ENCODE data around the gene FAM43B. TPM values are rescaled to one million over a fixed set of nuclear protein-coding genes. Genes with fewer than 3 reads are reported as not detected.

Gene FAM43B
- total RNA-seq, 2 experiments from 2014 or later = not detected

GRCh38 chr1:20530901-20531300 lies 21.5 kb upstream of the FAM43B start:
- Mint-ChIP-seq H3K36me3 (no peaks in the 10 kb centered on the region), H3K4me1 (no peaks in the 10 kb centered on the region), H3K4me3 (no peak overlapping the region), H3K9me3 (ENCODE audit: low read depth) (no peaks in the 10 kb centered on the region), H3K27ac (no peak overlapping the region), H3K27me3 (peaks cover 64% of the 10 kb centered on the region)
- CTCF ChIA-PET = no interaction called here
- DNase-seq (no peak), ATAC-seq (no peak)

GRCh38 chr1:20533635-20534034 lies 18.7 kb upstream of the FAM43B start:
- Mint-ChIP-seq H3K4me3 (no peak overlapping the region), H3K27me3 (peaks cover 63% of the 10 kb centered on the region), H3K9me3 (ENCODE audit: low read depth) (no peaks in the 10 kb centered on the region), H3K36me3 (no peaks in the 10 kb centered on the region), H3K4me1 (no peaks in the 10 kb centered on the region), H3K27ac (no peak overlapping the region)
- CTCF ChIA-PET = no interaction called here
- ATAC-seq = no peak
- DNase-seq = no peak

- no peaks in the 10 kb centered on the region for H3K9me3 Mint-ChIP-seq (ENCODE audit: low read depth)
- no peaks in the 10 kb centered on the region for H3K36me3 Mint-ChIP-seq
- ATAC-seq = no peak
- CTCF ChIA-PET = interaction anchor here (1.4 kb wide), 1 partner anchor 12 kb away, joined by 3 read pairs; no protein-coding TSS in a partner anchor
- no peaks in the 10 kb centered on the region for H3K4me1 Mint-ChIP-seq
- peaks cover 64% of the 10 kb centered on the region for H3K27me3 Mint-ChIP-seq
- no peak for DNase-seq
- no peak overlapping the region for H3K4me3 Mint-ChIP-seq
- H3K27ac Mint-ChIP-seq = no peak overlapping the region
Observed at GRCh38 chr1:20534659-20535417, 17.5 kb upstream of the FAM43B start.

GRCh38 chr1:20538227-20538626 lies 14.1 kb upstream of the FAM43B start:
- H3K4me3 Mint-ChIP-seq = no peak overlapping the region
- CTCF ChIA-PET = no interaction called here
- DNase-seq (no peak), ATAC-seq (no peak)
- H3K9me3 Mint-ChIP-seq (ENCODE audit: low read depth) = no peaks in the 10 kb centered on the region
- no peaks in the 10 kb centered on the region for H3K4me1 Mint-ChIP-seq
- H3K27me3 Mint-ChIP-seq = peaks cover 62% of the 10 kb centered on the region
- H3K27ac Mint-ChIP-seq = no peak overlapping the region
- no peaks in the 10 kb centered on the region for H3K36me3 Mint-ChIP-seq

- no peaks in the 10 kb centered on the region for H3K36me3 Mint-ChIP-seq
- H3K4me1 Mint-ChIP-seq = no peaks in the 10 kb centered on the region
- H3K27me3 Mint-ChIP-seq = peaks cover 61% of the 10 kb centered on the region
- CTCF ChIA-PET = no interaction called here
- ATAC-seq = no peak
- no peak overlapping the region for H3K4me3 Mint-ChIP-seq
- no peak for DNase-seq
- H3K27ac Mint-ChIP-seq = no peak overlapping the region
- no peaks in the 10 kb centered on the region for H3K9me3 Mint-ChIP-seq (ENCODE audit: low read depth)
Observed at GRCh38 chr1:20538760-20539551, 13.4 kb upstream of the FAM43B start.

GRCh38 chr1:20540281-20540680 lies 12.1 kb upstream of the FAM43B start:
- H3K27ac Mint-ChIP-seq = no peak overlapping the region
- H3K36me3 Mint-ChIP-seq = no peaks in the 10 kb centered on the region
- CTCF ChIA-PET = interaction anchor here (0.6 kb wide), 1 partner anchor 488 kb away, joined by 3 read pairs; no protein-coding TSS in a partner anchor

GRCh38 chr1:20546637-20547036 lies 5.7 kb upstream of the FAM43B start:
- no peaks in the 10 kb centered on the region for H3K9me3 Mint-ChIP-seq (ENCODE audit: low read depth)
- H3K4me3 Mint-ChIP-seq = no peak overlapping the region
- DNase-seq (no peak), ATAC-seq (no peak)
- no peaks in the 10 kb centered on the region for H3K36me3 Mint-ChIP-seq
- H3K4me1 Mint-ChIP-seq = no peaks in the 10 kb centered on the region
- CTCF ChIA-PET = no interaction called here
- peaks cover 51% of the 10 kb centered on the region for H3K27me3 Mint-ChIP-seq
- H3K27ac Mint-ChIP-seq = no peak overlapping the region

More at GRCh38 chr1:20540281-20540680, 12.1 kb upstream of the FAM43B start:
- H3K4me3 Mint-ChIP-seq = no peak overlapping the region
- peaks cover 55% of the 10 kb centered on the region for H3K27me3 Mint-ChIP-seq
- no peaks in the 10 kb centered on the region for H3K4me1 Mint-ChIP-seq
- ATAC-seq (no peak), DNase-seq (no peak)
- H3K9me3 Mint-ChIP-seq (ENCODE audit: low read depth) = no peaks in the 10 kb centered on the region

GRCh38 chr1:20551161-20551560 lies 1.2 kb upstream of the FAM43B start:
- peaks cover 55% of the 10 kb centered on the region for H3K27me3 Mint-ChIP-seq
- CTCF ChIA-PET = no interaction called here
- H3K4me3 Mint-ChIP-seq = no peak overlapping the region
- H3K4me1 Mint-ChIP-seq = peaks cover 4% of the 10 kb centered on the region
- H3K36me3 Mint-ChIP-seq = no peaks in the 10 kb centered on the region
- no peak for DNase-seq
- H3K27ac Mint-ChIP-seq = no peak overlapping the region
- ATAC-seq = no peak
- H3K9me3 Mint-ChIP-seq (ENCODE audit: low read depth) = no peaks in the 10 kb centered on the region

- DNase-seq (no peak), ATAC-seq (no peak)
- Mint-ChIP-seq H3K27me3 (peaks cover 49% of the 10 kb centered on the region), H3K9me3 (ENCODE audit: low read depth) (no peaks in the 10 kb centered on the region), H3K27ac (no peak overlapping the region), H3K4me3 (no peak overlapping the region), H3K36me3 (no peaks in the 10 kb centered on the region), H3K4me1 (peaks cover 4% of the 10 kb centered on the region)
- CTCF ChIA-PET = interaction anchor here (0.9 kb wide), 1 partner anchor 80 kb away, joined by 3 read pairs; the partner anchor contains the start of gene PINK1
Observed at GRCh38 chr1:20552728-20553445, 514 bp downstream of the FAM43B start.

GRCh38 chr1:20555025-20555757 lies 2.8 kb downstream of the FAM43B start:
- Mint-ChIP-seq H3K27ac (no peak overlapping the region), H3K27me3 (peaks cover 49% of the 10 kb centered on the region), H3K36me3 (no peaks in the 10 kb centered on the region), H3K9me3 (ENCODE audit: low read depth) (no peaks in the 10 kb centered on the region), H3K4me3 (no peak overlapping the region), H3K4me1 (peaks cover 4% of the 10 kb centered on the region)
- DNase-seq (no peak), ATAC-seq (no peak)
- CTCF ChIA-PET = no interaction called here

- Mint-ChIP-seq H3K27me3 (peaks cover 49% of the 10 kb centered on the region), H3K4me1 (peaks cover 4% of the 10 kb centered on the region), H3K9me3 (ENCODE audit: low read depth) (no peaks in the 10 kb centered on the region), H3K27ac (no peak overlapping the region), H3K36me3 (no peaks in the 10 kb centered on the region), H3K4me3 (no peak overlapping the region)
- ATAC-seq (no peak), DNase-seq (no peak)
- CTCF ChIA-PET = no interaction called here
Observed at GRCh38 chr1:20555758-20556120, 3.4 kb downstream of the FAM43B start.

GRCh38 chr1:20558191-20558590 lies 5.8 kb downstream of the FAM43B start:
- Mint-ChIP-seq H3K4me1 (peaks cover 2% of the 10 kb centered on the region), H3K9me3 (ENCODE audit: low read depth) (no peaks in the 10 kb centered on the region), H3K36me3 (no peaks in the 10 kb centered on the region)

GRCh38 chr1:20560966-20561365 lies 8.6 kb downstream of the FAM43B start:
- no peaks in the 10 kb centered on the region for H3K4me1 Mint-ChIP-seq
- DNase-seq = no peak
- peaks cover 21% of the 10 kb centered on the region for H3K27me3 Mint-ChIP-seq
- no peaks in the 10 kb centered on the region for H3K36me3 Mint-ChIP-seq
- CTCF ChIA-PET = no interaction called here
- H3K4me3 Mint-ChIP-seq = no peak overlapping the region
- H3K9me3 Mint-ChIP-seq (ENCODE audit: low read depth) = no peaks in the 10 kb centered on the region
- H3K27ac Mint-ChIP-seq = no peak overlapping the region
- no peak for ATAC-seq

More at GRCh38 chr1:20558191-20558590, 5.8 kb downstream of the FAM43B start:
- Mint-ChIP-seq H3K27ac (no peak overlapping the region), H3K4me3 (no peak overlapping the region), H3K27me3 (peaks cover 31% of the 10 kb centered on the region)
- ATAC-seq (no peak), DNase-seq (no peak)
- CTCF ChIA-PET = no interaction called here

Measured in activated CD8-positive, alpha-beta memory T cell treated with anti-CD3 and anti-CD28 coated beads, Interleukin-2, amount 10 ng/mL, durations not matched to agents 7 days and 5 days (primary cell).